Neural cell (in vitro differentiated cells): ENCODE measurements around the gene TCEAL9.

Experiments
- CTCF ChIP-seq: fragments of 450-650 bp; IDR thresholded peaks from 2 replicates; pipeline ENCODE4 v1.5.1; 2014; ENCODE audit warnings: antibody characterized with exemption, mild to moderate bottlenecking, moderate library complexity; ENCODE audit not compliant: poor library complexity, severe bottlenecking
- EZH2 ChIP-seq: fragments of 200-600, 300-800 bp; shearing (Covaris generic), sonication (generic); IDR thresholded peaks from 2 replicates; pipeline ENCODE4 v1.6.1; 2014; ENCODE audit warnings: antibody characterized with exemption, low read length, borderline replicate concordance, mild to moderate bottlenecking; ENCODE audit not compliant: insufficient read depth, poor library complexity, severe bottlenecking
- POLR2AphosphoS5 ChIP-seq: IDR thresholded peaks from 2 replicates; pipeline ENCODE4 v1.6.1; 2012
- REST ChIP-seq: IDR thresholded peaks from 2 replicates; pipeline ENCODE4 v1.6.1; 2012; ENCODE audit warnings: borderline replicate concordance

GRCh38 chrX:103382877-103383276, 26.6 kb downstream of the TCEAL9 start:
- TF ChIP-seq POLR2AphosphoS5 (no peak), REST (no peak), CTCF (no peak), EZH2 (no peak)
